ENCODE data around the gene BCAS2. TPM values are rescaled to one million over a fixed set of nuclear protein-coding genes. Genes with fewer than 3 reads are reported as not detected.
A peak's percentile ranks its signal among the peaks of the same experiment; 100 is the strongest.

Gene BCAS2
- 26.1 TPM for total RNA-seq

DNA sequence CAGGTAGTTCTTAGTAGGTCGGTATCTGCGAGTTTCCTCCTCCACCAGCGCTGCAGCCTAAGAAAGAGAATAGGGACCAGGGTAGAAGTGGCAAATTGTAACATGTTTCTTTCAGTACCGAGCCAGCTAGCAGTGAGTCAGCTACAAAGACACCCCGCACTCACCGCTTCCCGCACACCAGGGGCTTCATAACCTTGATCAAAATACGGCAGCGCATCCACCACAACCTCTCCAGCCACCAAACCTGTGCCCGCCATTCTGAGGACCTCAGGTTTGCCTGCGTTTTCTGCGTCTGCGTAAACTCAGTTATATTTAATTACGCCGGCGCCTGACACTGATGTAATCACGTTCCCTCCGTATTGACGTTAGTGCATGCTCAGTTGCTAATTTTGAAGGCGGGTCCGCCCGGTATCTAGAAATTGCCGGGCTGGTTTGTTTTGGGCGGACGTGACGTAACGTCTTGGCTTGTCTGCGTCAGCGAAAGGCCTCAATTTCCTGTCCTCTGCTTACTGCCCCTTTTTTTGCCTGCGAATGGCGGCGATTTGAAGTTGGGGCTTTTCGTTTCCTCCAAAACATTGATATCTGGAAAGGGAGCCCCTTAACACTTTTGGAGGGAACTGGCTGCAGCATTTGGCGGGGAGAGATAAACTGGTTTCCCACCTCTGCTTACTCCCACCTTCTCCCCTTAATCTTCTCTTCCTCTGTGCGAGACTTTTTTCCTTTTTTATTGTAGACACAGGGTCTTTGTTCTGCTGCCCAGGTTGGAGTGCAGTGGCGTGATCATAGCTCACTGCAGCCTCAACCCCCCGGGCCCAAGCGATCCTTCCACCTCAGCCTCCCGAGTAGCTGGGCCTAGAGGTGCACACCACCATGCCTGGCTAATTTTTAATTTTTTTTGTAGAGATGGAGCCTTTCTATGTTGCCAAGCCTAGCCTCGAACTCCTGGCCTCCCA, at the start of gene BCAS2:
TSS of gene BCAS2 (minus strand) at position 281 of the 953 bp plus-strand sequence. CDS start at position 257, 24 bp downstream.
- H3K36me3 ChIP-seq = peaks cover 11% of the 10 kb centered on the region in 2 donors
- peaks cover 0 to 24% of the 10 kb centered on the region in 2 donors for H3K4me1 ChIP-seq
- intact Hi-C loops (cut with DNase I) = loop anchor here (1.0 to 10.0 kb wide), 9 partner anchors 71 to 1991 kb away; partner anchors contain the start of genes AP4B1, CD58, CSDE1 and DCLRE1B
- peak within 1 kb of the TSS; percentile 75 to 87 for H3K27ac ChIP-seq
- DNase-seq (ENCODE audit: low spot score in 2 of 2) = peak; percentile 93 to 99
- no peaks in the 10 kb centered on the region for H3K9me3 ChIP-seq
- TF ChIP-seq, protein P1, sequence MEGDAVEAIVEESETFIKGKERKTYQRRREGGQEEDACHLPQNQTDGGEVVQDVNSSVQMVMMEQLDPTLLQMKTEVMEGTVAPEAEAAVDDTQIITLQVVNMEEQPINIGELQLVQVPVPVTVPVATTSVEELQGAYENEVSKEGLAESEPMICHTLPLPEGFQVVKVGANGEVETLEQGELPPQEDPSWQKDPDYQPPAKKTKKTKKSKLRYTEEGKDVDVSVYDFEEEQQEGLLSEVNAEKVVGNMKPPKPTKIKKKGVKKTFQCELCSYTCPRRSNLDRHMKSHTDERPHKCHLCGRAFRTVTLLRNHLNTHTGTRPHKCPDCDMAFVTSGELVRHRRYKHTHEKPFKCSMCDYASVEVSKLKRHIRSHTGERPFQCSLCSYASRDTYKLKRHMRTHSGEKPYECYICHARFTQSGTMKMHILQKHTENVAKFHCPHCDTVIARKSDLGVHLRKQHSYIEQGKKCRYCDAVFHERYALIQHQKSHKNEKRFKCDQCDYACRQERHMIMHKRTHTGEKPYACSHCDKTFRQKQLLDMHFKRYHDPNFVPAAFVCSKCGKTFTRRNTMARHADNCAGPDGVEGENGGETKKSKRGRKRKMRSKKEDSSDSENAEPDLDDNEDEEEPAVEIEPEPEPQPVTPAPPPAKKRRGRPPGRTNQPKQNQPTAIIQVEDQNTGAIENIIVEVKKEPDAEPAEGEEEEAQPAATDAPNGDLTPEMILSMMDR (IDR thresholded peaks at IDR 0.05) = no peak
- no peaks in the 10 kb centered on the region for H3K27me3 ChIP-seq
- peak within 1 kb of the TSS; percentile 70 to 72 for H3K4me3 ChIP-seq

DNA sequence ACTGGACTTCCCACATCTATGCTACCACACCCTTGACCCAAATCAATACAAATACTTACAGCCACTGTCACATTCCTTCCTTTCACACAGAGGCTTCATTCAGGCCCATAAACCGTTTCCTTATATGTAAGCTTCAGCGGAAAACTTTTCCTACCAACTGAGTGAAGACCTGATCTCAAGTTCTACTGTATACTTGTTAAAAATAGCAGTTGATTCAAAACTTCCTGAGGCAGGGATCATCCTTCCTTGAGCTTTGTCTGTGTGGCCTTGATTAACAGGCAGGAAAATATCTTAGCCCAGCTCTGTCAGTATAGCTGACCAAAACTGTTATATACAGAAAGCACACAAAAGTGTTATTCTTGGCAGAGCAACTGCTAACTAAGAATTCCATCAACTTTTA, 45.7 kb upstream of the BCAS2 start:
- H3K27me3 ChIP-seq = no peaks in the 10 kb centered on the region
- H3K36me3 ChIP-seq = peaks cover 0 to 2% of the 10 kb centered on the region in 2 donors
- H3K4me3 ChIP-seq = no peak overlapping the region
- DNase-seq (ENCODE audit: low spot score in 2 of 2) = no peak
- peaks cover 0 to 1% of the 10 kb centered on the region in 2 donors for H3K9me3 ChIP-seq
- H3K27ac ChIP-seq = no peak overlapping the region
- no peaks in the 10 kb centered on the region for H3K4me1 ChIP-seq
- TF ChIP-seq, protein P1 (IDR thresholded peaks at IDR 0.05) = no peak
- intact Hi-C loops (cut with DNase I) = no loop called here

- intact Hi-C loops (cut with DNase I) = no loop called here
- H3K4me3 ChIP-seq = no peak overlapping the region
- TF ChIP-seq, protein P1 (IDR thresholded peaks at IDR 0.05) = no peak
- no peaks in the 10 kb centered on the region for H3K4me1 ChIP-seq
- no peak for DNase-seq (ENCODE audit: low spot score in 2 of 2)
- H3K36me3 ChIP-seq = peaks cover 0 to 9% of the 10 kb centered on the region in 2 donors
- no peak overlapping the region for H3K27ac ChIP-seq
- no peaks in the 10 kb centered on the region for H3K27me3 ChIP-seq
- H3K9me3 ChIP-seq = no peaks in the 10 kb centered on the region
Measured at GRCh38 chr1:114623364-114623763, 41.9 kb upstream of the BCAS2 start.

DNA sequence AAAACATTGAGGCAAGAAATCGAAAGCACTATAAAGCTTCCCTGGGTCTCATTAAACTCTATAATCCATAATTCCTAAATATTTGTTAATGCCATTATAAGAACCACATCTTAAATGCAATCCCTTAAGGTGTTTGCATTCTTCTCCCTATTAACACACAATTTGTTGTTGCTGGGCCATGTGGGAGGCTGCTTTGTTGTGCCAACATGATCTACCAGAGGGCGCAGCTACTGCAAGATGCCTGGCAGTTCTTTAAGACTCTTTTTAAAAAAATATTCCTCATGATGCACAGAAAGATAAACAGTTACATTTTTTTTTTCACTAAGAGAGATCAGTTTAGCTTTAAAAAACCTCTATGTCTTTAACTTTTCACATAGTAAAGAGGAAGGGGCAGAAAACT, 39.0 kb upstream of the BCAS2 start:
- Histone ChIP-seq H3K9me3 (no peaks in the 10 kb centered on the region), H3K27ac (no peak overlapping the region), H3K4me3 (no peak overlapping the region), H3K4me1 (no peaks in the 10 kb centered on the region), H3K36me3 (peaks cover 0 to 18% of the 10 kb centered on the region in 2 donors), H3K27me3 (no peaks in the 10 kb centered on the region)
- intact Hi-C loops (cut with DNase I) = no loop called here
- DNase-seq (ENCODE audit: low spot score in 2 of 2) = no peak
- TF ChIP-seq, protein P1 (IDR thresholded peaks at IDR 0.05) = no peak

DNA sequence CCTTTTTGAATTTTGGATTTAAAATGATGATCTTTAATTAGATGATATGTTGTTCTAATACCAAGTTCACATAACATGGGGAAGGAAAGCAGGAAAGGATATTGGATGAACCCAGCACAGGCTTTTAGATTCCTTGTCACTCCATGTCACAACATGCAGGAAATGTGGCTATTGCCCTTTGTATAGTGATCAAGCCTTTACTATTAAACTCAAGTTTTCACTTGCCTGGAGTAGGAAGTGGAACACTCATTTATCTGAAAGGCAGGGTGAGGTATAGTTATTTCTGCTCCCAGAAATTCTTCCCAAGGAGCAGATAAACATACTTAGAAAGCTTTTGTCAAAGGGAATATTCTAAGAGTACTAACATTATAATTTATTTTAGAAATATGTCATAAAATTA, 37.2 kb upstream of the BCAS2 start:
- Histone ChIP-seq H3K4me1 (no peaks in the 10 kb centered on the region), H3K4me3 (no peak overlapping the region), H3K27me3 (no peaks in the 10 kb centered on the region), H3K9me3 (no peaks in the 10 kb centered on the region), H3K36me3 (peaks cover 0 to 18% of the 10 kb centered on the region in 2 donors), H3K27ac (no peak overlapping the region)
- no peak for DNase-seq (ENCODE audit: low spot score in 2 of 2)
- intact Hi-C loops (cut with DNase I) = no loop called here
- TF ChIP-seq, protein P1 (IDR thresholded peaks at IDR 0.05) = no peak
